ENCODE measurements around the gene GMCL1.
"Not testable (repeated sequence)": the region's sequence is repeated elsewhere in the genome, so short reads cannot be mapped to it uniquely, and the experiment has no call there.

Gene GMCL1

GRCh38 chr2:69810550-69810949 is 18.9 kb upstream of the GMCL1 start:
- no peak for DNase-seq

- no peak for DNase-seq
Observed at GRCh38 chr2:69811018-69811417, 18.4 kb upstream of the GMCL1 start.

- no peak for DNase-seq
Observed at GRCh38 chr2:69811591-69811990, 17.9 kb upstream of the GMCL1 start.

- no peak for DNase-seq
Observed at GRCh38 chr2:69815717-69816116, 13.7 kb upstream of the GMCL1 start.

GRCh38 chr2:69816923-69817542 is 12.4 kb upstream of the GMCL1 start:
- peak; percentile 18 for DNase-seq

- DNase-seq, result no peak
Observed at GRCh38 chr2:69817729-69818501, 11.5 kb upstream of the GMCL1 start.

GRCh38 chr2:69827796-69828540 is 1.5 kb upstream of the GMCL1 start:
- DNase-seq, result no peak

GRCh38 chr2:69828938-69829255 is 563 bp upstream of the GMCL1 start:
- DNase-seq, result no peak

GRCh38 chr2:69830045-69830905 is 815 bp downstream of the GMCL1 start:
- DNase-seq, result no peak

GRCh38 chr2:69830906-69831241 is 1.4 kb downstream of the GMCL1 start:
- not testable (repeated sequence) for DNase-seq

- no peak for DNase-seq
Observed at GRCh38 chr2:69831354-69831905, 2.0 kb downstream of the GMCL1 start.

- DNase-seq, result no peak
Observed at GRCh38 chr2:69833752-69834151, 4.3 kb downstream of the GMCL1 start.

- no peak for DNase-seq
Observed at GRCh38 chr2:69835666-69836065, 6.2 kb downstream of the GMCL1 start.

- no peak for DNase-seq
Observed at GRCh38 chr2:69836316-69836715, 6.9 kb downstream of the GMCL1 start.

GRCh38 chr2:69837533-69837932 is 8.1 kb downstream of the GMCL1 start:
- DNase-seq, result no peak

- DNase-seq, result no peak
Observed at GRCh38 chr2:69843993-69844392, 14.5 kb downstream of the GMCL1 start.

GRCh38 chr2:69844560-69844959 is 15.1 kb downstream of the GMCL1 start:
- DNase-seq, result no peak

- no peak for DNase-seq
Observed at GRCh38 chr2:69846182-69847067, 17.0 kb downstream of the GMCL1 start.

GRCh38 chr2:69847068-69847828 is 17.8 kb downstream of the GMCL1 start:
- DNase-seq, result no peak

GRCh38 chr2:69848186-69848790 is 18.8 kb downstream of the GMCL1 start:
- no peak for DNase-seq

- DNase-seq, result no peak
Observed at GRCh38 chr2:69858261-69858660, 28.8 kb downstream of the GMCL1 start.

All from T1000 (cell line).